A172 (cell line): ENCODE data around the gene ARFGAP1. TPM values are rescaled to one million over a fixed set of nuclear protein-coding genes. Genes with fewer than 3 reads are reported as not detected.

Experiments used
- DNase-seq: peaks from one replicate; pipeline ENCODE4 v3.0.0-alpha.2; 2015; ENCODE audit warnings: low spot score
- total RNA-seq: library from RNA; depleted of rRNA; stranded (reverse); fragments of >200 nt; shearing (Covaris generic); gene quantifications from 2 replicates; pipeline ENCODE4 v1.2.3, GENCODE V29; 2014

ARFGAP1 gene
- total RNA-seq, 1 experiment from 2014 or later, result 64.4 TPM

- no peak for DNase-seq
Measured at GRCh38 chr20:63259734-63260460, 12.7 kb upstream of the ARFGAP1 start.

GRCh38 chr20:63260521-63260920, 12.1 kb upstream of the ARFGAP1 start:
- DNase-seq, result no peak

DNA sequence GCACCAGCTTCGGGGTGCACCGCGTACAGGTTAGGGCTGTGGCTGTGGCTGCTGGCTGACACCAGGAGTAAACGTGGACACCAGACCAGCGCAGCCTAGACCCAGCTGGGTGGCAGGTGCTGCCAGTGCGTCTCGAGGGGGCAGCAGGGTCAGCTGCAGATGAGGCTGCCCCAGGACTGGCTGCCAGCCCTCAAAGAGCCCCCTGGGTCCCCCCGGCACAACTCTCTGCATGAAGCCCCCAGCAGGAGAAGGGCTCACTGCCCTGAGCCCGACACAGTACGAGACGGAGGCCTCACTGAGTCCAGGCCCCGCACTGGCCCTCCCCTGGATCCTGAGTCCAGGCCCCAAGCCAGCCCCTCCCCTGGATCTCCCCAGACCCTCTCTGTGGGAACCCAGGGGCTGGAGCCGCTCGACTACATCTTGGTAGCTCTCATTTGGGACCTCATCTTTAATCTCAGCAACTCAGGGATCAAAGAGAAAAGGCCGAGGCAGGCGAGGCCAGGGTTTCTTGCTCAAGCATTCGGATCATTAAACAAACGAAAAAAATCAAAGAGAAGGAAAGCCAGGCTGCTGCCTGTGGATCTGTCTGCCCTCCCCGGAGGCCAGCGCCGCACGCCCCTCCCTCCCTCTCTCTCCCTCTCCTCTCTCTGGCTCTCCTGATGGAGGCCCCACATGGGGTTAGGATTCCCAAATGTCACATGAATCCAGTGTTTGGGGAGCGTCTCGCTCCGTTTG, 11.4 kb upstream of the ARFGAP1 start:
- no peak for DNase-seq

DNA sequence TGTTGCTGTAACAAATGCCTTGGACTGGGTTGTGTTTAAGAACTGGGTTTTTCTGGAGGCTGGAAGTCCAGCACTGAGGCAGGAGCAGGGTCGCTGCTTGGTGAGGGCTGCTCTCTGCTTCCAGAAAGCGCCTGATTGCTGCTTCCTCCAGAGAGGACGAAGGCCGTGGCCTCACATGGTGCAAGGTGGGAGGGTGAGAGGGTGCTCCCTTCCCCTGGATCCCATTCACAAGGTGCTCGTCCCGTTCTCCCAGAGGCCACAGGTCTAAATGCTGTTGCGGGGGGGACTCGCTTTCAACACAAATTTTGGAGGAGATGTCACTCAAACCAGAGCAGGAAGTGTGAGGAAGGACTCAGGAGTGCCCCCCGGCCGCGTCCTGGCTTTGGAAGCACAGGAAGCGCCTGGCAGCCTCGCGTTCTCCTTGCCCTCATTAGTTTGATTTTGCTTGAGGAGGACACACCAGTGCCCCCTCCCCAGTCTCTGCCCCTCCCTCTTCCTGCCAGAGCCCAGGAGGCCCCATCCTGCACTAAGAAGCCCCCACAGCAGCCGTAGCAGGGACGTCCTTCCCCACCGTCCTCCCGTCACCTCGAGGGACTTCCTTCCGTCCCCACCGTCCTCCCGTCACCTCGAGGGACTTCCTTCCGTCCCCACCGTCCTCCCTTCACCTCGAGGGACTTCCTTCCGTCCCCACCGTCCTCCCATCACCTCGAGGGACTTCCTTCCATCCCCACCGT, 10.7 kb upstream of the ARFGAP1 start:
- no peak for DNase-seq

GRCh38 chr20:63262836-63263235, 9.8 kb upstream of the ARFGAP1 start:
- DNase-seq, result no peak

DNA sequence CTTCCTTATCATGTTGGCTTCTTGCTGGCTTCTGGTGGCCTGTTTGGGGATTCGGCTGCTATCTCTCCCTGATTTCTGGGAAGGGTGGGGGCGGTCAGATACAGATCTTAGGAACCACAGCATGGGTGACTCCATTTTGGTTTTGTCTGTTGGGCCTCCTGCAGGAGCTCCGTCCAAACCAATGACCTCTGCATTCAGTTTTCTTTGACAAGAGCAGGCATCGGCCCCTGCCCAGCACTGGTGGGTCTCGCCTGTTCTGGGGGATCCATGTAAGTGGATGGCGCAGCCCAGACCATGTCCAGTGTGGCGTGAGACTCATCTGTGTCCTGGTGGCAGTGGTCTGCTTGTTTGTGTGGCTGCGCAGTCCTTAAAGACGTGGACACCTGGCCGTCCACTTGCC, 8.6 kb upstream of the ARFGAP1 start:
- no peak for DNase-seq

DNA sequence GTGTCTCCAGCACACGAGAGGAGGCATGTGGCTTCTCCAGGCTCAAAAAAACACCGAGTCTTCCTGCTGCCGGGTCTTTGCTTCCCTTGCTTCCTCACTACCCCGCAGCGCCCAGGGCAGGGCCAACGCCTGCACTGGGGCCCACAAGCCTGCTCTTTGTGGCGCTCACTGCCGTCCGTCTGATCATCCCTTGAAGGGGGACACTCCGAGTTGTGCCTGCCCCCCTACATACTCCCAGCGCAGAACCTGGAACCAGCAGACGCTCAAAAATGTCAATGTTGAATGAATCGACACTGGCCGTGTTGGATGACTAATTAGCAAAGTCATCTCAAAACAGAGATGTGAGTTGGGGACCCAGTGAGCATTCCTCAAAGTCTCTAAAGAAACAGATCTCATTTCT, 8.1 kb upstream of the ARFGAP1 start:
- no peak for DNase-seq

GRCh38 chr20:63265891-63266515, 6.6 kb upstream of the ARFGAP1 start:
- DNase-seq, result no peak

DNA sequence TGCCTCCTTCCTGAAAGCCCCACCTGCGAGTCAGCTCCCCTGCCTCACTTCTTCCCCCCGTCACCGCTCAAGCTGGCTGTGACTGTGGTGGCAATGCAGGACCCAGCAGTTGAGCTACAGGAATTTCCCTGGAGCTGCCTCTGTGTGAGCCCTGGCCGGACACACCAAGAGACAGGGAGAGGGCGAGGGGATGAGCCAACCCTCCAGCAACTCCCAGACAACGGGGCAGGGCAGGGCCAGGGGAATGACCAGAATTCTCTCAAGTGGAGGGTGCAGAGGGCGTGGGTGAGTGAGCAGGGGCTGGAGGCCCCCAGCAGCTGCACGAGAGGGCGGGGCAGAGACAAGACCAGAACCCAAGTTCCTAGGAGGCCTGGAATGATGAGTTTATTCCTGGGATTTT, 4.9 kb upstream of the ARFGAP1 start:
- DNase-seq, result no peak

DNA sequence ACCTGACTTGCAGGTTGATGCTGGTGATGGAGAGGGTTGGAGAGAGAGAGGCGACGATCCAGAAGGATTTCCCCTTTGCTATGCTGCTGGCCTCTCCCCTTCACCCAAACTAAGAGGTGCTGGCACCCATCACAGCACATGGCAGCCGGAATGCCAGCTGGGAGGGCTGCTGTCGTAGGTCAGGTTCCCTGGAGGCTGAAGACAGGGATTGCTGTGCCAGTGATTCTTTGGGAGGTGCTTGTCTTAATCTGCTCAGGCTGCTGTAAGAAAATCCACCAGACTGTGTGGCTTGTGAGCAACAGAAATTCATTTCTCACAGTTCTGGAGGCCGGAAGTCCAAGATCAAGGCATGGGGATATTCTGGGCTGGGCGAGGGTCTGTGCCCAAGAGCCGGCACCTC, 4.4 kb upstream of the ARFGAP1 start:
- DNase-seq, result no peak

GRCh38 chr20:63268671-63269439, 3.8 kb upstream of the ARFGAP1 start:
- no peak for DNase-seq

- DNase-seq, result no peak
Measured at GRCh38 chr20:63269724-63270123, 2.9 kb upstream of the ARFGAP1 start.

GRCh38 chr20:63270606-63271325, 1.8 kb upstream of the ARFGAP1 start:
- DNase-seq, result no peak

DNA sequence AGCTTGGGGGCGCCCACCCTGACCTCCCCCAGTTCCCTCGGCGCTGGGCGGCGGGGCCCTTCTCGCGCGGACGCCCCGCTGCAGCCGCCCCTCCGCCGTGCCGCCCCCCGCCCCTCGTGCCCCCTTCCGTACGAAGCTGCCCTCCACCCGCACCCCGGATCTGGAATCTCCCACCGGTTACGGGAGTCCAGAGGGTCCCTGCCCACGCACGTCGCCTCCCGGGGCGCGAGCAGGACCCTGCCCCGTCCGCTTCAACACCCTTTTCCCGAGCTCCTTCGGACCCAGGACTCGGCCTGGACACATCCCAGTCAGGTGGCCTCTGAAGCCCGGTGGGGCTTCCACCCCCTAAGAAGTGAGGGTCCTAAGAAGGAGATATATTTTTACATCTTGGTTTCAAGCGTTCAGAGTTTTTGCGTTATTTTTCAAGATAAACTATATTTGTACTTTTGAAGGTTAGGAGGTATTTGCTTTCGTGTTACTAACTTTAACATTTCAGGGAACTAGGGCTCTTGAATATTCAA, 506 bp downstream of the ARFGAP1 start:
- no peak for DNase-seq

- peak; percentile 88 for DNase-seq
Measured at GRCh38 chr20:63273635-63274380, 1.2 kb downstream of the ARFGAP1 start.

DNA sequence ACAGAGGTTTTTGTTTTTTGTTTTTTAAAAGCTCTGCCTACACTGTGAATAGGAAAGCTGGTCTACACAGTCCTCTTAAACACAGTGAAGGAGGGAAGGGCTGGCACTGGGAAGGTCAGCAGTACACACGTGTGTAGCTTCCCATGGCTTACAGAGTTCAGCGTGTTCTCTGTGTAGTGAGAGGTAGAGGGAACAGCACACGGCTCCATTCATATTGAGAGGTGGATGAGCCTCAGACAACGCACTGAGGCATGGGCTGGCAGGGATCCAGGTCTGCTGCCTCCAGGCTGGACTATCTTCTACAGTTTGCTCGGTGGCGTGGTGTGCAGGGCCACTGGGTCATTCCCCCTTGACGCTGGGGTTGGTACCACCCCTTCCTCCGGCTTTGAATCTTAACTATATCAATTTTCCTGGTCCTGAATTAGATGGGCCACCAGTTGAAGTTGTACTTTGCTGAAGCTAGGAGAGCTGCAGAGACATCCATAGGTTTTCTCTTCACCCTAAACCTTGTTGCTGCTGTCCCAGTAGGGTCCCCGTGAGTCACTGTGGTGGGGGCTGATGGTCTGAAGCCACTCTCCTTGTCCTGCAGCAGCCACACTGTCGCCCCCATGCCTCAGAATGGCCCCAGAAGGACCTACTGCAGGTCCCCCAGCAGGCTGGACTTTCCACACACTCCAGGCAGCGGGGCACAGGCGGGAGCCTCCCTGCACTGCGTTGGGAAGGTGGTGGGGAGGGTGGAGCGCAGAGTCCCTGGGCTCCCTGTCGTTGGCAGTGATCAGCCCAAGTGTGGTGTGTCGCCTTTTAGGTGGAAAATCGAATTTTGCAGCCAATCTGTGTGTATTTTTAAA, 2.0 kb downstream of the ARFGAP1 start:
- no peak for DNase-seq

GRCh38 chr20:63275825-63276224, 3.2 kb downstream of the ARFGAP1 start:
- DNase-seq, result no peak

- no peak for DNase-seq
Measured at GRCh38 chr20:63276956-63277355, 4.3 kb downstream of the ARFGAP1 start.
